Ascending aorta (tissue), 2 donors: Measurements from ENCODE around the gene ERAL1. TPM values are rescaled to one million over a fixed set of nuclear protein-coding genes. Genes with fewer than 3 reads are reported as not detected.

ENCODE experiments used
- DNase-seq, 2 donors: peaks; one replicate each; pipeline ENCODE4 v3.0.0-alpha.2; 2019; ENCODE audit warnings: low spot score in 2 of 2
- H3K27ac ChIP-seq, 2 donors: fragments of 200-600 bp; sonication (generic); one replicate each; pipeline ENCODE4 v1.5.1; 2016 to 2017; ENCODE audit warnings: mild to moderate bottlenecking in 1 of 2
- H3K27me3 ChIP-seq: fragments of 200-600 bp; sonication (generic); one replicate; pipeline ENCODE4 v1.5.1; 2017
- H3K36me3 ChIP-seq, 2 donors: fragments of 200-600 bp; sonication (generic); one replicate each; pipeline ENCODE4 v1.5.1; 2016
- H3K4me1 ChIP-seq, 2 donors: fragments of 200-600 bp; sonication (generic); one replicate each; pipeline ENCODE4 v1.5.1; 2016 to 2017; ENCODE audit warnings: mild to moderate bottlenecking in 1 of 2
- H3K4me3 ChIP-seq, 2 donors: fragments of 200-600 bp; sonication (generic); one replicate each; pipeline ENCODE4 v1.5.1; 2016 to 2017; ENCODE audit warnings: mild to moderate bottlenecking in 1 of 2
- H3K9me3 ChIP-seq, 2 donors: fragments of 200-600 bp; sonication (generic); one replicate each; pipeline ENCODE4 v1.5.1; 2016
- CTCF ChIP-seq, 3 experiments: fragments of 200-600 bp in 2 of 3; fragments of 450-650 bp in 1 of 3; sonication (generic) in 2 of 3; IDR thresholded peaks; one replicate each; pipeline ENCODE4 v1.5.1; 2016 to 2019; ENCODE audit warnings: antibody characterized with exemption in 3 of 3, mild to moderate bottlenecking in 1 of 3, moderate library complexity in 1 of 3
- intact Hi-C: fragments of 100-400 bp; cut with DNase I; formaldehyde crosslinking; loops from one replicate; pipeline ENCODE4 v1.15.1; 2023
- total RNA-seq: library from RNA; depleted of rRNA; stranded (reverse); fragments of >200 nt; gene quantifications from one replicate; pipeline ENCODE4 v1.1.0, GENCODE V29; 2016

ERAL1 gene
- 5.7 TPM for total RNA-seq

GRCh38 chr17:28854457-28855335 lies at the start of gene ERAL1:
Gene ERAL1 (plus strand): TSS chr17:28855016. CDS start chr17:28855035, 19 bp downstream.
- Histone ChIP-seq H3K9me3 (no peaks in the 10 kb centered on the region), H3K27ac (peak within 1 kb of the TSS; percentile 78 to 79), H3K36me3 (peaks cover 25 to 31% of the 10 kb centered on the region in 2 donors), H3K27me3 (no peaks in the 10 kb centered on the region), H3K4me1 (peaks cover 6% of the 10 kb centered on the region in 2 donors), H3K4me3 (peak within 1 kb of the TSS; percentile 77 to 85)
- peak in 1 of 3 experiments; percentile 8 for TF ChIP-seq CTCF (IDR thresholded peaks at IDR 0.05)
- intact Hi-C loops = loop anchor here (1.0 to 2.0 kb wide), 3 partner anchors 42 to 91 kb away; partner anchors contain the start of gene FLOT2
- DNase-seq = peak; percentile 41 to 89

- Histone ChIP-seq H3K27me3 (no peaks in the 10 kb centered on the region), H3K27ac (peak overlapping the region; percentile 86 to 90), H3K9me3 (no peaks in the 10 kb centered on the region), H3K4me3 (peak overlapping the region; percentile 21 to 33), H3K4me1 (peaks cover 0 to 41% of the 10 kb centered on the region in 2 donors), H3K36me3 (peaks cover 3 to 26% of the 10 kb centered on the region in 2 donors)
- no peak for TF ChIP-seq CTCF (IDR thresholded peaks at IDR 0.05)
- no peak for DNase-seq
- intact Hi-C loops = loop anchor here (2.0 to 5.0 kb wide), 4 partner anchors 46 to 143 kb away; partner anchors contain the start of genes ERAL1, PHF12 and TLCD1
These were observed 46.7 kb upstream of the ERAL1 start for GRCh38 chr17:28807925-28808634.

DNA sequence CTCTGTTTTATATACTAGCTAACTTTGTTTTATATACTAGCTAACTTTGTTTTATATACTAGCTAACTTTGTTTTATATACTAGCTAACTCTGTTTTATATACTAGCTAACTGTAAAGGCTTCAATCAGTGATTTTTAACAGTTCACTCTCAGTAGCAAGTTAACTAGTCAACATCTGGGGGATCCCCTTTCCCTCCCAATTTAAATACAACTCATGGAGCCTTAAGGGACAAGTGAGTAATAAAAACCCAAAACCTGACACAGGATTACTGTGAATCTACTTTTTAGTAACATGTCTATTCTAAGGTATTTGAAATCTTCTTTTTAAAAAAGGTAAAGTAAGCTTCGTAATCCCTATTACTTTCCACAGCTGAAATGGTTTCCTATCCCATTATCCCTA lies 44.4 kb upstream of the ERAL1 start:
- intact Hi-C loops = no loop called here

DNA sequence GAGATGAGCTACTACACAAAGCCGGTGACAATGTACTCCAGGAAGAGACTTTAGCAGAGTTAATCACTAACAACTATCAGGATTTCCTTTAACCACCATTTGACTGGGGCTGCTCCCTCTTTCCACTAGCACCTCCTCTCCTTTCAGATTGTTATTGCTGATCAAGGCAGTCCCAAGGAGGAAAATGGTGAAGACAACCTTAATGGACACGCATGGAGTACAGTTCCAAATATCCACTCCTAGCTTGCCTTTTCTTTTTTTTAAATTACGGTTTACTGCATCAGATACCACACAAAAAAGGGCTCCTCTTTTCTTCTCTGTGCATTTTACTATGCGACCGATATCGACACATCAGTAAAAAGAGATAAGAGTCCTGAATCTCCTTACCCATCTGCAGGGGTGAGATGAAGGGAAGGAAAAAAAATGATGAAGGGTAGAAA lies 43.1 kb upstream of the ERAL1 start:
- H3K27me3 ChIP-seq = no peaks in the 10 kb centered on the region
- H3K4me1 ChIP-seq = peaks cover 0 to 46% of the 10 kb centered on the region in 2 donors
- intact Hi-C loops = loop anchor here (1.0 to 2.0 kb wide), 2 partner anchors 31 to 85 kb away; partner anchors contain the start of genes FAM222B and FLOT2
- peak overlapping the region; percentile 90 for H3K27ac ChIP-seq
- DNase-seq = no peak
- TF ChIP-seq CTCF (IDR thresholded peaks at IDR 0.05) = no peak
- H3K9me3 ChIP-seq = no peaks in the 10 kb centered on the region
- no peaks in the 10 kb centered on the region for H3K36me3 ChIP-seq
- H3K4me3 ChIP-seq = peak overlapping the region; percentile 74 to 90

More for the DNA sequence above, 44.4 kb upstream of the ERAL1 start:
- Histone ChIP-seq H3K4me3 (no peak overlapping the region), H3K36me3 (peaks cover 0 to 4% of the 10 kb centered on the region in 2 donors), H3K9me3 (no peaks in the 10 kb centered on the region), H3K27ac (peak overlapping the region; percentile 19 to 90), H3K27me3 (no peaks in the 10 kb centered on the region), H3K4me1 (peaks cover 0 to 46% of the 10 kb centered on the region in 2 donors)
- DNase-seq = no peak
- TF ChIP-seq CTCF (IDR thresholded peaks at IDR 0.05) = no peak

GRCh38 chr17:28812091-28812747 lies 42.6 kb upstream of the ERAL1 start:
- Histone ChIP-seq H3K9me3 (no peaks in the 10 kb centered on the region), H3K27ac (peak overlapping the region; percentile 90), H3K36me3 (no peaks in the 10 kb centered on the region), H3K4me3 (peak overlapping the region; percentile 74 to 90), H3K27me3 (no peaks in the 10 kb centered on the region), H3K4me1 (peaks cover 0 to 43% of the 10 kb centered on the region in 2 donors)
- intact Hi-C loops = loop anchor here (1.0 to 2.0 kb wide), 2 partner anchors 30 to 85 kb away; partner anchors contain the start of genes FAM222B and FLOT2
- no peak for TF ChIP-seq CTCF (IDR thresholded peaks at IDR 0.05)
- DNase-seq = peak; percentile 93 to 98
